Measurements from ENCODE around the gene RAB11FIP3. TPM values are rescaled to one million over a fixed set of nuclear protein-coding genes. Genes with fewer than 3 reads are reported as not detected.
"Not testable (repeated sequence)": the region's sequence is repeated elsewhere in the genome, so short reads cannot be mapped to it uniquely, and the experiment has no call there.

Gene RAB11FIP3
- total RNA-seq, 1 donor from 2014 or later, result 33.3 TPM

DNA sequence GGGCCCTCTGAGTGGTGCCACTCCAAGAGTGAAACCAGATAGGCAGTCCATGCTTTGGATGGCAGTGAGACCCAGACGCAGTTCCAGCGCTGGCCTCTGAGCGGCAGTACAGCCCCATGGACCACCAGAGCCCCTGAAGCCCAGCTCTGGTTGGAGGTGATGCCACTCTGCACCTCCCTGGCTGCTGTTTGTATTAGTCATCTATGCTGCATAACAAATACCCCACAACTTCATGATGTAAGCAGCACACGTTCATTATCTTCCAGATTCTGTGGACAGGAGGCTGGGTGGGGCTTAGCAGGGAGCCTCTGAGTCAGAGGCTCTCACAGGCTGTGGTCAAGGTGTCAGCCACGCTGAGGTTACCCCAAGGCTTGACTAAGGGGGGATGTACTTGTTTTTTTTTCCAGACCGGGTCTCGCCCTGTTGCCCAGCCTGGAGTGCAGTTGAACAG, 33.5 kb upstream of the RAB11FIP3 start:
- intact Hi-C loops (cut with micrococcal nuclease), result no loop called here

DNA sequence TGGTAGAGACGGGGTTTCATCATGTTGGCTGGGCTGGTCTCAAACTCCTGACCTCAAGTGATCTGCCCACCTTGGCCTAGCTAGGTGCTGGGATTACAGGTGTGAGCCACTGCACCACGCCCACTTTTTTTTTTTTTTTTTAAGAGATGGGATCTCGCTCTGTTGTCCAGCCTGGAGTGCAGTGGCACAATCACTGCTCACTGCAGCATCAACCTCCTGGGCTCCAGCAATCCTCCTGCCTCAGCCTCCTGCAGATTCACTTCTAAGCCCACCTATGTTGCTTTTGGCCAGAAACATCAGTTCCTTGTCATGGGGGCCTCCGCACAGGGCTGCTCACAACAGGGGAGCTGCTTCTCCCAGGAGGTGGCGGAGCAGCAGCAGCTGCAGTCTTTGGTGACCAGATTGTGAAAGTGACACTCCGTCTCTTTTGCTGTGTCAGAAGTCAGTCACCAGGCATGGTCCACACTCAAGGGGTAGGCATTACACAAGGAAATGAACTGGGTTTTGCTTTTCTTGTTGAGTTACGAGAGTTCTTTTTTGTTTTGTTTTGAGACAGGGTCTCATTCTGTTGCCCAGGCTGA, 32.9 kb upstream of the RAB11FIP3 start:
- intact Hi-C loops (cut with micrococcal nuclease), result no loop called here

DNA sequence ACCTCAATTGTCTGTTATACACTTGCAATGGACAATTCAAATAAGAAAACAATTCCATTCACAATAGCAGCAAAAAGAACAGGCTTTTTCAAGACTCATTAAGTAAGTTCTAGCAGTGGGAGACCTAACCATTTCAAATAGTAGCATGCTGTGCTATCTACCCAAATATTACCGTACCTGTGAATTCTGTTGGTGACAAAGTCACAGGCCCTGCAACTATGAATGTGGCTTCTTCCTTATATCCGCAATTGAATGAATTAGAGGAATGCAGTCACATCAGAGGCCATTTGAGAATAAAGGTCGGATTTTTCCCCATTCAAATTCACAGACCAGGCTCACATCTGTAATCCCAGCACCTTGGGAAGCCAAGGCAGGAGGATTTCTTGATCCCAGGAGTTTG, 29.2 kb upstream of the RAB11FIP3 start:
- intact Hi-C loops (cut with micrococcal nuclease), result no loop called here

DNA sequence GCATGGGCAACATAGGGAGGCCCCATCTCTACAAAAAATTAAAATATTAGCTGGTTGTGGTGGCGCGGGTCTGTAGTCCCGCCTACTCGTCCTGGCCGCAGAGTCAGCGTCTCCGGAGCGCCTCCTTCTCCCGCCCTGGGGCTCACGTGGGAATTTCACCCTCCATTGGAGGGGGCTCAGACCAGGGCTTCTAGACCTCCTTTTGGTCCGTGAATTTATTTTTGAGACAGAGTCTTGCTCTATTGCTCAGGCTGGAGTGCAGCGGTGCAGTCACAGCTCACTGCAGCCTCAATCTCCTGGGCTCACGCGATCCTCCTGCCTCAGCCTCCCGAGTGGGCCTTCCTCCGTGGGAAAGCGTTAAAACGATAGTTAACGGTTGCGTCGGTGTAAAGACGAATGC, 28.8 kb upstream of the RAB11FIP3 start:
- intact Hi-C loops (cut with micrococcal nuclease), result no loop called here

DNA sequence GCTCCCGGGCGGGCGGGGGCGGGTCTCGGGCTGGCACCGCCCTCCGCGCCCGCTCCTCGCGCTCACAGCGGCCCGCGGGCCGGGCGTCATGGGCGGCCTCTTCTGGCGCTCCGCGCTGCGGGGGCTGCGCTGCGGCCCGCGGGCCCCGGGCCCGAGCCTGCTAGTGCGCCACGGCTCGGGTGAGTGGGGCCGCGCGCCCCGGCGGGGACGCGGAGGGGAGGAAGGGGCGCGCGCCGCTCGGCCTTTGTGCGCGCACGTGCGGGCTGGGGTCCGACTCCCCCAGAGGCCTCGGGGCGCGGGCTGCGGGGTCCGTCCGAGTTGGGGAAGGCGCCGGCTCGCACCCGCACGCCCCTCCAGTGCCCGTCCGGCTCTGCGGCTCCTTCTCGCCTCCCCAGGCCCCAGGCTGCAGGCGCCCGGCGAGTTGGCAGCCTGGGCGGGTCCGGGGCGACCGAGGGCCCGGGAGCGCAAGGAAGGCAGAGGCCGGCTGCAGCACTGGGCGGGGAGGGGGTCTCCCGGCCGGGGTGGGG, 28.3 kb upstream of the RAB11FIP3 start, which contains the start of gene NME4:
Gene NME4, plus strand, starts transcription at position 65 of the 527 bp plus-strand sequence. Its CDS starts 24 bp downstream, at position 89.
- intact Hi-C loops (cut with micrococcal nuclease), result no loop called here

DNA sequence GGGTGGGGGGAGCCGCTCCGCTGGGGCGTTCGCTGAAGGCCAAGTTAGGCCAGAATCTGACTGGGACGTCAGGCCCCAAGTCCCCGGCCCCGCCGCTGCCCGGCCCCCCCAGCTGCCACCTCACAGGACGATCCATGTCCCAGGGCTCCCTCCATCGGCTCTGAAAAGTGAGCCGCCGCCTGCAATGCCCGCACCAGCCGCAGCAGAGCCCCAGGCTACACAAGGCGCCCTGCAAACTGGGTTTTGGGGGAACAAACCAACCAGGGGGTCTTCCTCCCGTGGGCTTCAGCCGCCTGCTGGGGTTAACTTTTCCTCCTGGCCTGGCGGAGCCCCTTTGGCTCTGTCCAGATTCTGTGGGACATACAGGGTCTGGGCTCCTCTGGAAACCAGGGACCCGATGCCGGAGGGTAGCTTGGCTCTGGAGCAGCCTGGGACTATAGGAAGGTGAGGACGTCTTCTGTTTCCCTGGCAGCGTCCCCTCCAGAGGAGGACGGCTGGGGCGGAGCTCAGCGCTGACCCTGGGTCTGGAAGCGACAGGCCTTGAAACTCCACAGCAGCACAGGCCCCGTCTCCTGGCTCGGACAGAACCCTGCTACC, 27.6 kb upstream of the RAB11FIP3 start:
- intact Hi-C loops (cut with micrococcal nuclease), result no loop called here

DNA sequence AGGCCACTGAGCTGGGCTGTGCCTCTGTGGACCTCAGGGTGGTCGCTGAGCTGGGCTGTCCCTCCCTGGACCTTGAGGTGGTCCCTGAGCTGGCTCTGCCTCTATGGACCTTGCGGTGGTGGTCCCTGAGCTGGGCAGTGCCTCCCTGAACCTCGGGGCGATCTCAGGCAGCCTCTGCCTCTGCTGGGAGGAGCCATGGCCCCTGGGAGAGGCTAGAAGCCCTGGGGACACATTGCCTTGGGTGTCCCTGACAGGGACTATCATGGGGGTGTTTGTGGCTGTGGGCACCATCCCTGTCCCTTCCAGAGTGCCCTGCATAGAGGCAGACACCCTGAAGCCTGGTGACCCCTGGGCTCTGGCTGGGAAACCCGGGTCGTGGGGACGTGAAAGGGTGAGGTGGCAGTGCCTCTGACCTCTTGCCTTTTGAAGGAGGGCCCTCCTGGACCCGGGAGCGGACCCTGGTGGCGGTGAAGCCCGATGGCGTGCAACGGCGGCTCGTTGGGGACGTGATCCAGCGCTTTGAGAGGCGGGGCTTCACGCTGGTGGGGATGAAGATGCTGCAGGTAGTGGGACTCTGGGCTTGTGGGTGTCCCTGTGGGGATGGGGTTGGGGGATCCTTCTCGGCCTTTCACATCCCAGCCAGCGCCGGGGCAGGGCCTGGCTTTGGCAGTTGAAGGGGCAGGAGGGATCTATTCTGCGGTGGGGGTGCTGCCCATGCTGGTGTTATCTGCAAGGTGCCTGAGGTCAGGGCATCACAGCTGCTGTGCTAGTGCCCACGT, 26.7 kb upstream of the RAB11FIP3 start:
- intact Hi-C loops (cut with micrococcal nuclease), result no loop called here

DNA sequence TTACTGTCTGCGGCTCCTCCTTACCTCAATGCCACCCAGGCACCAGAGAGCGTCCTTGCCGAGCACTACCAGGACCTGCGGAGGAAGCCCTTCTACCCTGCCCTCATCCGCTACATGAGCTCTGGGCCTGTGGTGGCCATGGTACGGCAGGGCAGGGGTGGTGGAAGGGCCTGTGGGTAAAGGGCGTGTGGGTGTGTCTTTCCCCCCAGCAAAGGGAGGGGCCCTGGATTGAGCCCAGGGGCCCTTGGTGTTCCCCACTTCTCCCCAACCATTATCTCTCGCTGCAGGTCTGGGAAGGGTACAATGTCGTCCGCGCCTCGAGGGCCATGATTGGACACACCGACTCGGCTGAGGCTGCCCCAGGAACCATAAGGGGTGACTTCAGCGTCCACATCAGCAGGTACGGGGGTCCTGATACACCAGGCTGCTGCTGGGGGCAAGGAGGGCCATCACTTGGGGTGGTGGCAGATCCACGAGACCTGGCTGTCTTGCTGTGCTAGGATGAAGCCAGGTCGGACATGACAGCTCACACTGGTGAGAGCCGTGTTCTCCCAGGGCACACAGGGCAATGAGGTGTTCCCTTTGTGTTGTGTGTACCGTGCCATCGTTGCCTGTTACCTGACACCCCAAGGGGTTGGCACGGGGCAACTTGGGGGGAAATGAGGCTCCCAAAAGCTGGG, 26.0 kb upstream of the RAB11FIP3 start:
- intact Hi-C loops (cut with micrococcal nuclease), result loop anchor here (2.0 kb wide), 1 partner anchor 237 kb away; the partner anchor contains the start of gene METTL26

DNA sequence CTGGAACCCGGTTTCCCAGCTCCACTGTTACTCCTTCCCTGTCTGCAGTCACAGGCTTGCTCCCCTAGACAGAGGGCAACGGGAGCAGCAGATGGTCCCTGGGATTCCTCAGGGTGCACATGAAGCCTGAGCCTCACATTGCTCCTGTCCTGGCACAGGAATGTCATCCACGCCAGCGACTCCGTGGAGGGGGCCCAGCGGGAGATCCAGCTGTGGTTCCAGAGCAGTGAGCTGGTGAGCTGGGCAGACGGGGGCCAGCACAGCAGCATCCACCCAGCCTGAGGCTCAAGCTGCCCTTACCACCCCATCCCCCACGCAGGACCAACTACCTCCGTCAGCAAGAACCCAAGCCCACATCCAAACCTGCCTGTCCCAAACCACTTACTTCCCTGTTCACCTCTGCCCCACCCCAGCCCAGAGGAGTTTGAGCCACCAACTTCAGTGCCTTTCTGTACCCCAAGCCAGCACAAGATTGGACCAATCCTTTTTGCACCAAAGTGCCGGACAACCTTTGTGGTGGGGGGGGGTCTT, 25.3 kb upstream of the RAB11FIP3 start:
- intact Hi-C loops (cut with micrococcal nuclease), result loop anchor here (2.0 kb wide), 1 partner anchor 237 kb away; the partner anchor contains the start of gene METTL26

DNA sequence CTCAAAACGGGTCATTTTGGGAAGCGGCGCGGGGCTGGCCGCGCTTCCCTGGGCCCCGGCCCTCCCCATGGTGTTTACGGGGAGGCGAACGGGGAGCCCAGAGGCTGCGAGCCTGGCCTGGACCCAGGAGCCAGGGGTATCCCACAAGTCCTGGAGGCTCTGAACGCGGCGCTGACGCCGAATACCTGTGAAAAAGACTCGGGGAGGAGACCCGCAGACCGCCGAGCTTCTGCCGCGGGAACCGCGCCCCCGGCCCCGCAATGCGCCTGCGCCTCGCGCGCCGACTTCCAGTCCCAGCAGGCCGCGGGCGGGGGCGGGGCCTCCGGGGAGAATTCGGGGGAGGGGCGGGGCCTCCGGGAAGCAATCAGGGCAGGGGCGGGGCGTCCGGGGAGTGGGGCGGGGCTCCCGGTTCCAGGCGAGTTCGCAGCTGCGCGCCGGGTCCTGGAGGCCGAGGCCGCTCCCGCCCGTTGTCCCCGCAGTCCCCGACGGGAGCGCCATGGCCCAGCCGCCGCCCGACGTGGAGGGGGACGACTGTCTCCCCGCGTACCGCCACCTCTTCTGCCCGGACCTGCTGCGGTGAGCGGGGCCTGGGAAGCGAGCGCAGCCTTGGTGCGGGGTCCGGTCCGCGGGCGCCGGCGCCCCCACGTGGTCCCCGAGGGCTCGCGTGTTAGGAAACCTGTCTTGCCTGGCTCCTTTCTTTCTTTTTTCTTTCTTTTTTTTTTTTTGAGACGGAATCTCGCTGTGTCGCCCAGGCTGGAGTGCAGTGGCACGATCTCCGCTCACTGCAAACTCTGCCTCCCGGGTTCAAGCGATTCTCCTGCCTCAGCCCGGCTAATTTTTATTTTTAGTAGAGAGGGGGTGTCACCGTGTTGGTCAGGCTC, 23.7 kb upstream of the RAB11FIP3 start, which contains the start of gene DECR2:
Gene DECR2, plus strand, starts transcription at position 418 of the 881 bp plus-strand sequence. Its CDS starts 79 bp downstream, at position 497.
- intact Hi-C loops (cut with micrococcal nuclease), result loop anchor here (1.0 to 2.0 kb wide), 5 partner anchors 20 to 235 kb away; partner anchors contain the start of genes CAPN15, METTL26, PGAP6 and RAB11FIP3

DNA sequence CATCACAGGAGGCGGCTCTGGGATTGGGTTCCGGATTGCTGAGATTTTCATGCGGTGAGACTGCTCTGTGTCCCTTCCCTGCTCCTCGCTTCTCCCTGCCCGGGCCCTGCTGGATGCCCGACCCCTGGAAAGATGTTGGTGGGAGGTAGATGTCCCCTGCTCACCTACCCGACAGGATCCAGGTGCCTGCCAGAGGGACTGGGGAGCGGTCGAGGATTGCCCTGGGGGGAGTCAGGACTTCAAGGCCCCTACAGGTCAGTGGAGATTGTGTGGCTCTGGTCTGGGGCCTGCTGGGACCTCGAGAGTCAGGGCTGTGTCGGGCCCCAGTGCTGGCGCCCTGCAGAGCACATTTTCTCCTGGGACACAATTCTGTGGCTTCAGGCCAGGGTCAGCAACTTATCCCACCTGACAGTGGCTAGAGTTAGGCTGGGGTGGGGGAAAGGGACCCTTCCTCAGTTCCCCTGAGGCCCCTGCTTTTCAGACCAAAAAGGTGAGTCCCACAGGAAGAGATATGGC, 20.4 kb upstream of the RAB11FIP3 start:
- intact Hi-C loops (cut with micrococcal nuclease), result no loop called here

DNA sequence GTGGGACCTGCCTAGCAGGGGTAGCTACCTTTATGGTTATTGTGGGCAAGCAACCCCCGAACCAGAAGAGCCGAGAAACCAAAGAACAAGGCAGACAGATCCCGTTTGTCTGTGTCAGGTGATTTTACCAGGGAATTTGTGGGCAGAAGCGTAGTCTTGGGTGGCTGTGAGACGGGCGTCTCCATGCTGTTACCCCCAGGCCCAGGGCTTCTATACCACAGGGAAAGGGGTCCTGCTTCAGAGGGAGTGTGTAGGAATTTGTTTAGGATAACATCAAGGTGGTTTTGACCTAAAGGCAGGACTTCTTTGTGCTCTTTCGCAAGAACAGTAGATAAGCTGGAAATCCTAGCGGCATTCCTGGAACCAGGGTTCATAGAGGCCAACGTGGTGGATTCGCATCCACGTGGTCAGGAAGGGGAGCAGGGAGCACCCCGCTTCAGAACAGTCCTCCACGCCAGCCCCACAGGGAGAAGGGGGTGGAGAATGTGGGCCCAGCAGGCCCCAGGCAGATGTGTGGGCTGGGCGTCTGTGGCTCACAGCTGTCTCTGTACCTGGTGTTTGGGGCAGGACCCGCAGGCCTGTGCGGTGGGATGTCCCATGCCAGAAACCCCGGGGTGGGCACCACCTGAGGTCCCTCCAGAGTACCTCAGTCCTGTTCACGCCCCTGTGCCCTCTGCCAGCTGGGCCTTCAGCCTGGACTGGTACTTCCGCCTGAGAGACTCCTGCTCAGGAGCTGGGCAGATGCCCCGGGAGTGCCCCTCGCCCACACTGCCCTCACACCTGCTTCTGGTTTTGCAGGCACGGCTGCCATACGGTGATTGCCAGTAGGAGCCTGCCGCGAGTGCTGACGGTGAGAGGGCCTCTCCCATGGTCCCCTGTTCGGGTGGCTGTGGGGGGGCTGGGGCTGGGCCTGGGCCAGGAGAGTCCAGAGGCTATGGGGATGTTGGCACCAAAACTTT, 19.6 kb upstream of the RAB11FIP3 start:
- intact Hi-C loops (cut with micrococcal nuclease), result no loop called here

DNA sequence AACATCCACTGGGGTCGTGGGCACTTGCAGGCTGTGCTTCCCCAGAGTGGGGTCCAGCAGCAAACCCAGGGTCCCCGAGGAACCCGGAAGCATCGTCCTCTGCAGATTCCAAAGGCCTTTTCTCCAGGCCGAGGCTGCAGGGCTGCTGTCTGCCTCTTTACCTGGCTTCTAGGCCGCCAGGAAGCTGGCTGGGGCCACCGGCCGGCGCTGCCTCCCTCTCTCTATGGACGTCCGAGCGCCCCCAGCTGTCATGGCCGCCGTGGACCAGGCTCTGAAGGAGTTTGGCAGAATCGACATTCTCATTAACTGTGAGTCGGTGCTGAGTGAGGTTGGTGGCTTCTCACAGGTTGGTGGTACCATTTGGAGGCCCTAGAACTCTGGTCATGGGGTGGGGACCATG, 18.2 kb upstream of the RAB11FIP3 start:
- intact Hi-C loops (cut with micrococcal nuclease), result no loop called here

DNA sequence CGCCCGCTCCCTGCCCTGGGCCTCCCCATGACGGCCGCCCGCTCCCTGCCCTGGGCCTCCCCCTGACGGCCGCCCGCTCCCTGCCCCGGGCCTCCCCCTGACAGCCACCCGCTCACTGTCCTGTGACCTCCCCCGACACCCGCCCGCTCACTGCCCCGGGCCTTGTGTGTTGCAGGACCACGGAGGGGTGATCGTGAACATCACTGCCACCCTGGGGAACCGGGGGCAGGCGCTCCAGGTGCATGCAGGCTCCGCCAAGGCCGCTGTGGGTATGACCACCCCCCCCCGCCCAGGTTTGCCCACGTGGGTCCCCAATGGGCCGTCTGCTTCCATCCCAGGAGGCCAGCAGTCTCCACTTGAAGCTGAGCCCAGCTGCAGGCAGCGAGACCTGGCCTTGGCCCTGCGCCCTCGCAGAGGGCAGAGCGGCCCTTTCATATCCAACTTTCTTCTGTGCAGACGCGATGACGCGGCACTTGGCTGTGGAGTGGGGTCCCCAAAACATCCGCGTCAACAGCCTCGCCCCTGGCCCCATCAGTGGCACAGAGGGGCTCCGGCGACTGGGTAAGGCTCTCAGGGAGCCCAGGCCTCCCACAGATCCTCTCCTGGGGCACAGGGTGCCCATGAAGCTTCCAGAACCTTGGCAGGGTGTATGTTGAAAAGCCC, 14.8 kb upstream of the RAB11FIP3 start:
- intact Hi-C loops (cut with micrococcal nuclease), result no loop called here

DNA sequence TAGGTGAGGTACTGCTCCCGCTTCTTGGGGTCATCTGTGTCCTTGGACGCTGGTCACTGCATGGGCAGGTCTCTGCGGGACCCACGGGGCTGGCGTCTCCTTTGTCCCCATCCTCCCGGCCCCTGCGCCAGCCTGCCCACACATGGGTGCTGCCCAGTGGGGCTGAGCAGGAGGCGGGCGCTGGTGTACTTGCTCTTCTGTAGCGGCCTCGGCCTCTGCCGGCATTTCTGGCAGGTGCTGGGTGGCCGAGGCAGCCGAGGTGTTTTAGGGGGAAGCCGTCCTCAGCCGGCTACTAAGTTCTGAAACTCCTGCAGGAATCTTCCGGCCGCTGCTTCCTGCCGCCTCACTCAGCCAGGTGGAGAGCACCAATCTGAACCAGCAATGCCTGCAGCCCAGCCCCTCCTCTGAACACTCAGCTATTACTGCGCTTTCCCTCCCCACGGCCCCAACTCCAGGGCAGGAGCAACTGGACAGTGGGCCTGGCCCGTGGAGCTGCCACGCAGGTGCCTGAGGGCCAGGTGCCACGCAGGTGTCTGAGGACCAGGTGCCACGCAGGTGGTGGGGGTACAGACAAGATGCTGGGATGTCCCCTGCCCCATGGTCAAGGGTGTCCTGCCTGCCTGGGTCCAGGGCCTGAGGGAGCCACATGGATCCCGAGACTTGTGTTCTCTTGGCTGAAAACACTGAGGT, 13.7 kb upstream of the RAB11FIP3 start:
- intact Hi-C loops (cut with micrococcal nuclease), result no loop called here

DNA sequence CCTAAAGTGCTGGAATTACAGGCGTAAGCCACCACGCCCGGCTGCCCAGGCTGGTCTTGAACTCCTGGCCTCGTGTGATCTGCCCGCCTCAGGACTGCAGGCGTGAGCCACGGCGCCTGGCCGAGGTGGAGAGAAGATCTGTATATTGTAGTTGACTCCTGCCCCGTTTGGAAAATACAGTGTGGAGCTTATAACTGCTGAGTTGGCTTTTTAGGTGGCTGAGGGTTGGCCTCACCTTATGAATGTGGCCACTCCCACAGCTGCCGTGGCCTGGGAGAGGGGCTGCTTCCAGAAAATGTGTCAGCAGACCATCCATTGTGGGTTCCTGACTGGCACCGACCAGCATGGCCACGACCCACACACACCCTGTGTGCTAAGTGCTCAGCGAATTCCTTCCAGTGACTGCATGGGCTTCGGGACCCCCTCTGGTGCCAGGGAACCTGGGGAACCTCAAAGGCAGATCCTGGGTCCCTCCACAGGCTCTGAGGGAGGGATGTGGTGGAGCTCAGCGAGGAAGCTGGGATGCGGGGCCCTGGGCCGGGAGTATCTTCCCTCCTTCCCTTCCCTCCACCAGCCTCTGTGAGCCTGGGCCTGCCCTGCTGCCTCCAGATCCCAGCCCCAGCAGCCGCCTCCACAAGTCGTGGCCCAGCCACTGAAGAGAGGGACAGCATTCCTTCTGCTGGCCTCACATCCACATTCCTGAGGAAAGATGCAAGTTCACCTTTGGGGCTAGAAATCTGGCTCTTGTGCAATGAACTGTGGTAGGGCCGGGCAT, 10.9 kb upstream of the RAB11FIP3 start:
- intact Hi-C loops (cut with micrococcal nuclease), result no loop called here

DNA sequence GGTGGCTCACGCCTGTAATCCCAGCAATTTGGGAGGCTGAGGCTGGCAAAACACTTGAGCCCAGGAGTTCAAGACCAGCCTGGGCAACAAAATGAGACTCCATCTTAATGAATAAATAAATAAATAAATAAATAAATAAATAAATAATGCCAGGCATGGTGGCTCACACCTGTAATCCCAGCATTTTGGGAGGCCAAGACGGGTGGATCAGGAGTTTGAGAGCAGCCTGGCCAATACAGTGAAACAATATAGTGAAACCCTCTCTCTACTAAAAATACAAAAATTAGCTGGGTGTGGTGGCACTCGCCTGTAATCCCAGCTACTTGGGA, 10.3 kb upstream of the RAB11FIP3 start:
- intact Hi-C loops (cut with micrococcal nuclease), result not testable (repeated sequence)

All from T-helper 2 cell treated with Interferon-gamma antibody and Interleukin-4, amounts not matched to agents 100 ng/mL and 5 ng/mL, for 36 hours (primary cell).